CD14-positive monocyte (primary cell): ENCODE data around the gene TLK1. TPM values are rescaled to one million over a fixed set of nuclear protein-coding genes. Genes with fewer than 3 reads are reported as not detected.

Source experiments
- DNase-seq, 3 donors: peaks; one replicate each; pipeline ENCODE4 v3.0.0-alpha.2; 2011 to 2022
- H2AFZ ChIP-seq: 2 replicates; pipeline ENCODE4 v1.6.0; 2012; ENCODE audit warnings: mild to moderate bottlenecking, low read depth, low read length, inconsistent platforms; ENCODE audit not compliant: insufficient read depth, poor library complexity, severe bottlenecking
- H3K27ac ChIP-seq, 2 donors: 1 replicate in 1 of 2; 2 replicates in 1 of 2; pipeline ENCODE4 v1.5.1; 2012 to 2013; ENCODE audit warnings: low read length in 2 of 2, control low read depth in 1 of 2, inconsistent platforms in 1 of 2, low read depth in 1 of 2, mild to moderate bottlenecking in 1 of 2
- H3K27me3 ChIP-seq, 2 donors: one replicate each; pipeline versions ENCODE4 v1.6.0 to v1.6.1; 2011 to 2013; ENCODE audit warnings: low read length in 2 of 2; ENCODE audit not compliant: control insufficient read depth in 2 of 2, insufficient read depth in 2 of 2
- H3K36me3 ChIP-seq, 2 donors: replicated peaks in 1 of 2; 1 replicate in 1 of 2; 2 replicates in 1 of 2; pipeline versions ENCODE4 v1.5.1 to v1.6.1; 2012 to 2013; ENCODE audit warnings: low read length in 2 of 2, control low read depth in 1 of 2, inconsistent platforms in 1 of 2, mild to moderate bottlenecking in 1 of 2; ENCODE audit not compliant: insufficient read depth in 2 of 2, control insufficient read depth in 1 of 2
- H3K4me1 ChIP-seq, 2 donors: 1 replicate in 1 of 2; 2 replicates in 1 of 2; pipeline versions ENCODE4 v1.5.1 to v1.6.1; 2012 to 2013; ENCODE audit warnings: low read length in 2 of 2, control low read depth in 1 of 2, inconsistent platforms in 1 of 2, mild to moderate bottlenecking in 1 of 2, moderate library complexity in 1 of 2; ENCODE audit not compliant: insufficient read depth in 2 of 2, control insufficient read depth in 1 of 2
- H3K4me2 ChIP-seq: replicated peaks from 2 replicates; pipeline ENCODE3; 2012; ENCODE audit warnings: low read length, moderate library complexity, mild to moderate bottlenecking; ENCODE audit not compliant: poor library complexity, severe bottlenecking; ENCODE audit errors: extremely low read depth
- H3K4me3 ChIP-seq, 3 experiments: fragments of 200-600 bp in 1 of 3; sonication (generic) in 1 of 3; replicated peaks in 1 of 3; 1 replicate in 2 of 3; 2 replicates in 1 of 3; pipeline ENCODE4 v1.5.1; 2011 to 2013; ENCODE audit warnings: low read length in 3 of 3, mild to moderate bottlenecking in 3 of 3, control low read depth in 2 of 3, low read depth in 2 of 3, inconsistent platforms in 1 of 3, moderate library complexity in 1 of 3
- H3K79me2 ChIP-seq: 2 replicates; pipeline ENCODE4 v1.6.0; 2012; ENCODE audit warnings: mild to moderate bottlenecking, control low read depth, inconsistent platforms, low read length, moderate library complexity; ENCODE audit not compliant: insufficient read depth
- H3K9ac ChIP-seq: 2 replicates; pipeline ENCODE4 v1.6.0; 2017; ENCODE audit warnings: low read length, mild to moderate bottlenecking; ENCODE audit not compliant: insufficient read depth, poor library complexity, severe bottlenecking
- H3K9me3 ChIP-seq, 2 donors: replicated peaks in 1 of 2; 1 replicate in 1 of 2; 2 replicates in 1 of 2; pipeline versions ENCODE4 v1.5.1 to v1.6.1; 2012 to 2013; ENCODE audit warnings: low read length in 2 of 2, control low read depth in 1 of 2; ENCODE audit not compliant: control insufficient read depth in 1 of 2, insufficient read depth in 1 of 2
- H4K20me1 ChIP-seq: 2 replicates; pipeline ENCODE4 v1.6.0; 2012; ENCODE audit warnings: mild to moderate bottlenecking, low read length, control low read depth, moderate library complexity; ENCODE audit not compliant: insufficient read depth
- H3K27ac Mint-ChIP-seq, 7 donors: one replicate each; pipeline ENCODE4 v1.8.0; 2020; ENCODE audit warnings: mild to moderate bottlenecking in 7 of 7, mixed read lengths in 7 of 7, moderate library complexity in 6 of 7, inconsistent platforms in 2 of 7
- H3K27me3 Mint-ChIP-seq, 3 donors: one replicate each; pipeline ENCODE4 v1.8.0; 2021 to 2022; ENCODE audit warnings: low read depth in 3 of 3, mild to moderate bottlenecking in 3 of 3, mixed read lengths in 3 of 3, moderate library complexity in 3 of 3, inconsistent platforms in 1 of 3
- H3K36me3 Mint-ChIP-seq, 2 donors: one replicate each; pipeline ENCODE4 v1.8.0; 2020; ENCODE audit warnings: mixed read lengths in 2 of 2, inconsistent platforms in 1 of 2, mild to moderate bottlenecking in 1 of 2
- H3K4me1 Mint-ChIP-seq: one replicate; pipeline ENCODE4 v1.8.0; 2020; ENCODE audit warnings: mild to moderate bottlenecking, mixed read lengths
- H3K4me3 Mint-ChIP-seq, 2 donors: one replicate each; pipeline ENCODE4 v1.8.0; 2020; ENCODE audit warnings: mild to moderate bottlenecking in 2 of 2, mixed read lengths in 2 of 2, moderate library complexity in 1 of 2
- H3K9me3 Mint-ChIP-seq, 7 donors: one replicate each; pipeline ENCODE4 v1.8.0; 2020 to 2022; ENCODE audit warnings: mixed read lengths in 7 of 7, mild to moderate bottlenecking in 6 of 7, moderate library complexity in 6 of 7, inconsistent platforms in 2 of 7
- WGBS: methylation state at CpG from one replicate; pipeline ENCODE4 v1.1.5; 2013; ENCODE audit warnings: missing lambda C conversion rate; ENCODE audit not compliant: insufficient coverage; 5-methylcytosine and 5-hydroxymethylcytosine counted together
- intact Hi-C, 2 donors: fragments of 100-400 bp; cut with micrococcal nuclease; formaldehyde crosslinking; loops; one replicate each; pipeline versions ENCODE4 v1.15.0 to v1.15.1; 2023
- polyA plus RNA-seq, 3 donors: library from polyadenylated mRNA; depleted of rRNA in 1 of 3; unstranded in 2 of 3; stranded (reverse) in 1 of 3; fragments of 300-500 nt in 2 of 3; fragments of >200 nt in 1 of 3; fragmentation: Illumina TruSeq in 2 of 3; gene quantifications; 1 replicate in 2 of 3; 2 replicates in 1 of 3; pipeline ENCODE4 v1.2.3, GENCODE V29; 2012 to 2021
- TF ChIP-seq, protein P1 (sequence below): fragments of 200-600 bp; IDR thresholded peaks from one replicate; pipeline ENCODE4 v1.8.0; 2022; ENCODE audit warnings: antibody characterized with exemption, mild to moderate bottlenecking

The TLK1 gene
- polyA plus RNA-seq, 3 donors = 6.3 to 20.0 (median 8.6) TPM

DNA sequence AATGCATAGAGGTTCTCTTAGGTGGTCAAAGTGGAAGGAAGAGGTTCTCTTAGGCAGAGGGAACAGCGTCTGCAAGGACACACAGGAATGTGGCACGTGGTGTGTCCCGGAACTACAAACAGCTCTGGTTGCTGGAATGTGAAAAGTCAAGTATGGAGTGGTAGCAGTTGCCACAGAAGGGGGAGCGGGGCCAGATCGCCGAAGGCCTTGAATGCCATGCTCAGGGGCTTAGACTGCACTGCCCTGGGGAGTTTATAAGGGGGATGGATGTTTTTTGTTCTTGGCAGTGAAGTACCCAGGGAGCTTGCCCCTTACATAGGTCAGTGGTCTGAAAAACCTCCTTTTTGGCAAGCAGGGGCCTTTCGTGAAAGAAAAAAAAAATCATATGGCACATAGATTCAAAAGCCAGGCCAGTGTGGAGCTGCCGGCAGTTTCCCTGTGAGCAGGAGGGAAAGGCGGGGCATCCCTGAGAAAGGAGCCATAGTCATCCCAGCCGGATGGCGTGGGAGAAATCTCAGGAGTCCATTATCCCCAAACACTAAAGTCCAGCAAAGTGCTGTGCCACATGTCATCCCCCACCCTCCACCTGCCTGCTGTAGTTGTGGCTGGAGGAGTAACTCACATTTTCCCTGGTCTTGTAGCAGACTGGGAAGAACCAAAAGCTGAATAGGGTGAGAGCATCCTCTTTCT lies 186.2 kb downstream of the TLK1 start:
- peaks cover 0 to 1% (median 0%) of the 10 kb centered on the region in 7 donors for H3K9me3 Mint-ChIP-seq
- H3K4me3 ChIP-seq = peak overlapping the region in 1 of 3 experiments; percentile 90
- H3K36me3 Mint-ChIP-seq = peaks cover 0 to 2% of the 10 kb centered on the region in 2 donors
- H3K4me1 ChIP-seq = peaks cover 6 to 14% of the 10 kb centered on the region in 2 donors
- TF ChIP-seq, protein P1, sequence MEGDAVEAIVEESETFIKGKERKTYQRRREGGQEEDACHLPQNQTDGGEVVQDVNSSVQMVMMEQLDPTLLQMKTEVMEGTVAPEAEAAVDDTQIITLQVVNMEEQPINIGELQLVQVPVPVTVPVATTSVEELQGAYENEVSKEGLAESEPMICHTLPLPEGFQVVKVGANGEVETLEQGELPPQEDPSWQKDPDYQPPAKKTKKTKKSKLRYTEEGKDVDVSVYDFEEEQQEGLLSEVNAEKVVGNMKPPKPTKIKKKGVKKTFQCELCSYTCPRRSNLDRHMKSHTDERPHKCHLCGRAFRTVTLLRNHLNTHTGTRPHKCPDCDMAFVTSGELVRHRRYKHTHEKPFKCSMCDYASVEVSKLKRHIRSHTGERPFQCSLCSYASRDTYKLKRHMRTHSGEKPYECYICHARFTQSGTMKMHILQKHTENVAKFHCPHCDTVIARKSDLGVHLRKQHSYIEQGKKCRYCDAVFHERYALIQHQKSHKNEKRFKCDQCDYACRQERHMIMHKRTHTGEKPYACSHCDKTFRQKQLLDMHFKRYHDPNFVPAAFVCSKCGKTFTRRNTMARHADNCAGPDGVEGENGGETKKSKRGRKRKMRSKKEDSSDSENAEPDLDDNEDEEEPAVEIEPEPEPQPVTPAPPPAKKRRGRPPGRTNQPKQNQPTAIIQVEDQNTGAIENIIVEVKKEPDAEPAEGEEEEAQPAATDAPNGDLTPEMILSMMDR = no peak
- H3K4me1 Mint-ChIP-seq = peaks cover 10% of the 10 kb centered on the region
- H3K9me3 ChIP-seq = no peaks in the 10 kb centered on the region
- H3K4me3 Mint-ChIP-seq = peak overlapping the region; percentile 83 to 86
- WGBS = 85% methylated on average over 6 of the region's 11 CpGs
- H3K27me3 Mint-ChIP-seq = peaks cover 4 to 23% (median 9%) of the 10 kb centered on the region in 3 donors
- no peak overlapping the region for H3K9ac ChIP-seq
- no peaks in the 10 kb centered on the region for H4K20me1 ChIP-seq
- H3K27me3 ChIP-seq = peaks cover 0 to 16% of the 10 kb centered on the region in 2 donors
- H3K36me3 ChIP-seq = no peaks in the 10 kb centered on the region
- H2AFZ ChIP-seq = peak overlapping the region; percentile 98
- no peaks in the 10 kb centered on the region for H3K79me2 ChIP-seq
- intact Hi-C loops = loop anchor here (5.0 to 10.0 kb wide), 3 partner anchors 440 to 458 kb away; partner anchors contain the start of genes DCAF17 (in 1 of the 2) and METTL8 (in 1 of the 2)
- H3K27ac Mint-ChIP-seq = peak overlapping the region in 1 of 7 donors; percentile 47
- no peak overlapping the region for H3K27ac ChIP-seq
- no peak for DNase-seq
- H3K4me2 ChIP-seq = peak overlapping the region; percentile 96

DNA sequence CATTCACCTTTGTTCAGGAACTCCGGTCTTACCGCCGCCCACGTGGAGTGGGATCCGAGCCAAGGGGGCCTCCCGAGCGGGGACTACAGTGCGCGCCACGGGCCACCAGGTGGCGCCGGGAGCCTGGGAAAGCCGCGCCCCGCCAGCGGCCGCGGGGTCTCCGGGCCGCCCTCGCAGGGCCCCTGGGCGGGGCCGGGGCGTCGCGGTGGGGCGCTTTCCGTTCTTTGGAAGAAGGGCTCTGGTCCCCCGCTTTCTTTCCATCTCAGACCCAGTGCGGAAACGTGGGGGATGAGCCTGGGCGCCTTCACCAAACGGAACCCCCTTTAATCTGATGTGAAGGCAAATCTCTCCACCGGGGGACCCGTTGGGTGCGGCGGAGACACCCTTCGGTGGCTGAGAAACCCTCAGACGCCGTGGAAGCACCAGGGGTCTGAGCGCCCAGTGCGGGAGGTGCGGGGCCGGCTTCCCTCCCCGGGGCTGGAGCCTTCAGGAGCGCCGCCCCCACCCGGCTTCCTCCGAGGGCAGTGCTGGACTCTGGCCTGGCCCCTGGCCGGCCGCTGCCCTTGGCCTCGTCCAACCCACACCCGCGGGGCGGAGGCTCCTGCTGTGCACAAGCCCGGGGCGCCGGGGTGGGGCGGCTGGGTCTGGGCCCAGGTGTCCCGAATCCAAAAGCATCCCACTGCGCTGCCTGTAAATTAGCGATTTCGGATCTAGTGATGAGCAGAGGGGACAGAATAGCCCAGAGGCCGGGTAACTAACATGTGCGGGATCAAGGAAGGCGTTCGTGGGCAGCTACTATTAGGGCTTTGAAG lies 187.0 kb downstream of the TLK1 start:
- TF ChIP-seq, protein P1 = peak; percentile 98
- peak; percentile 60 to 69 (median 64) for DNase-seq
- H3K4me1 Mint-ChIP-seq = peaks cover 15% of the 10 kb centered on the region
- peaks cover 0 to 1% (median 0%) of the 10 kb centered on the region in 7 donors for H3K9me3 Mint-ChIP-seq
- peaks cover 4 to 23% (median 8%) of the 10 kb centered on the region in 3 donors for H3K27me3 Mint-ChIP-seq
- Histone ChIP-seq H3K9me3 (no peaks in the 10 kb centered on the region), H3K27ac (peak overlapping the region; percentile 20 to 53), H3K36me3 (no peaks in the 10 kb centered on the region), H3K27me3 (peaks cover 0 to 16% of the 10 kb centered on the region in 2 donors), H4K20me1 (no peaks in the 10 kb centered on the region), H3K4me3 (peak overlapping the region; percentile 60 to 90 (median 82)), H3K4me1 (peaks cover 6 to 14% of the 10 kb centered on the region in 2 donors), H3K9ac (peak overlapping the region; percentile 67), H3K4me2 (peak overlapping the region; percentile 96), H2AFZ (peak overlapping the region; percentile 98), H3K79me2 (no peaks in the 10 kb centered on the region)
- WGBS = 11% methylated on average over 65 of the region's 67 CpGs
- H3K27ac Mint-ChIP-seq = peak overlapping the region in 2 of 7 donors; percentile 47 to 71
- peaks cover 0 to 2% of the 10 kb centered on the region in 2 donors for H3K36me3 Mint-ChIP-seq
- intact Hi-C loops = loop anchor here (5.0 to 10.0 kb wide), 3 partner anchors 441 to 459 kb away; partner anchors contain the start of genes DCAF17 (in 1 of the 2) and METTL8 (in 1 of the 2)
- peak overlapping the region; percentile 83 to 88 for H3K4me3 Mint-ChIP-seq
